ENCODE results near the gene TAS1R3.

- TF ChIP-seq CTCF (IDR thresholded peaks at IDR 0.05; ENCODE audit: low read depth, low read length) (no peak), EZH2phosphoT487 (IDR thresholded peaks at IDR 0.05; ENCODE audit: low read depth) (no peak)
Measured at GRCh38 chr1:1351511-1352427, 20.7 kb downstream of the TAS1R3 start.

Measured in OCI-LY3 (cell line).